ENCODE data around the gene NUCKS1.

The NUCKS1 gene

DNA sequence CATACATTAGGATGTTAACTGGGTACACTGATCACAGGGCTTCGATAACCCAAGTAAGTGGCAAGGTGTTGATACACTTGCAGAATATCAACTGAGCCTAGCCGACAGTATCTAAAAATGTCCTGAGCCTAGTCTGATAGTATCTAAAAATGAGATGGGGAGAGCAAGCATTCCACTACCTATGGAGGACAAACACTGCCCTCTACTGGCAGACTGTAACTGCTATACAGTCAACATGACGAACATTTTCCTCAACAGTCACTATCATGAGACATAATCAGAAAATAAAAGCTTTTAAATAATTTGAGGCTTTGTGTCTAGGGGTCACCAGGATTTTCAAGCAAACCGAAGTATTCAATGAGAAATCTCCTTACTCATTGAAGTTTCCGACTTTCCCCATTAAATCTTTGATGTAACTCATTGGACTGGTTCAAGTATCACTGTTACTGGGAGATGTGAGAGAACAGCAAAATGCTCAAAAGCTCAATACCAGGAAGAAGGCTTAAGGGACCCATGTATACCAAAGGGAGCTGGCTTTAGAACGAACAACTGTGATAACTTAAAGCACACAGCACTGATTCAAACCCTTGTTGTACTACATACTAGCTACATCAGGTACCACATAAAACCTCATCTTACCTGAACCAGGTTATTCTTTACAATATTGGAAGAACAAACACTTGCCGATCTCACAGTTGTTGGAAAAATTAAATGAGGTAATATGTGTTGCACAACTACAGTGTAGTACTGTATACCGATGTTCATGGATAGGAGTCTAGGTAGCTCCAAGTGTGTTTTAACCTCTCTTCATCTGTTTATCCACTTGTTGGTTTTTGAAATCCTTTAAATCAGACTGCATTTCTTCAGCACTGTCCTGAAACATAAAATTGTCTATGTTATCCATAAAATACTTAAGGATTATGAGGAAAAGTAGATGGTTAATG is 38.6 kb downstream of the NUCKS1 start:
- in situ Hi-C loops (cut with HindIII; ENCODE audit: low sequenced_read_pairs), result loop anchor here (5.0 kb wide), 2 partner anchors 49 to 124 kb away; no protein-coding TSS in a partner anchor
- TF ChIP-seq, protein P1, sequence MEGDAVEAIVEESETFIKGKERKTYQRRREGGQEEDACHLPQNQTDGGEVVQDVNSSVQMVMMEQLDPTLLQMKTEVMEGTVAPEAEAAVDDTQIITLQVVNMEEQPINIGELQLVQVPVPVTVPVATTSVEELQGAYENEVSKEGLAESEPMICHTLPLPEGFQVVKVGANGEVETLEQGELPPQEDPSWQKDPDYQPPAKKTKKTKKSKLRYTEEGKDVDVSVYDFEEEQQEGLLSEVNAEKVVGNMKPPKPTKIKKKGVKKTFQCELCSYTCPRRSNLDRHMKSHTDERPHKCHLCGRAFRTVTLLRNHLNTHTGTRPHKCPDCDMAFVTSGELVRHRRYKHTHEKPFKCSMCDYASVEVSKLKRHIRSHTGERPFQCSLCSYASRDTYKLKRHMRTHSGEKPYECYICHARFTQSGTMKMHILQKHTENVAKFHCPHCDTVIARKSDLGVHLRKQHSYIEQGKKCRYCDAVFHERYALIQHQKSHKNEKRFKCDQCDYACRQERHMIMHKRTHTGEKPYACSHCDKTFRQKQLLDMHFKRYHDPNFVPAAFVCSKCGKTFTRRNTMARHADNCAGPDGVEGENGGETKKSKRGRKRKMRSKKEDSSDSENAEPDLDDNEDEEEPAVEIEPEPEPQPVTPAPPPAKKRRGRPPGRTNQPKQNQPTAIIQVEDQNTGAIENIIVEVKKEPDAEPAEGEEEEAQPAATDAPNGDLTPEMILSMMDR (IDR thresholded peaks at IDR 0.05; ENCODE audit: low read depth, low read length, missing control alignments), result peak; percentile 92
- peak; percentile 81 for DNase-seq (ENCODE audit: low read depth)
- H3K4me3 ChIP-seq (ENCODE audit: low read depth, low read length), result no peak overlapping the region

DNA sequence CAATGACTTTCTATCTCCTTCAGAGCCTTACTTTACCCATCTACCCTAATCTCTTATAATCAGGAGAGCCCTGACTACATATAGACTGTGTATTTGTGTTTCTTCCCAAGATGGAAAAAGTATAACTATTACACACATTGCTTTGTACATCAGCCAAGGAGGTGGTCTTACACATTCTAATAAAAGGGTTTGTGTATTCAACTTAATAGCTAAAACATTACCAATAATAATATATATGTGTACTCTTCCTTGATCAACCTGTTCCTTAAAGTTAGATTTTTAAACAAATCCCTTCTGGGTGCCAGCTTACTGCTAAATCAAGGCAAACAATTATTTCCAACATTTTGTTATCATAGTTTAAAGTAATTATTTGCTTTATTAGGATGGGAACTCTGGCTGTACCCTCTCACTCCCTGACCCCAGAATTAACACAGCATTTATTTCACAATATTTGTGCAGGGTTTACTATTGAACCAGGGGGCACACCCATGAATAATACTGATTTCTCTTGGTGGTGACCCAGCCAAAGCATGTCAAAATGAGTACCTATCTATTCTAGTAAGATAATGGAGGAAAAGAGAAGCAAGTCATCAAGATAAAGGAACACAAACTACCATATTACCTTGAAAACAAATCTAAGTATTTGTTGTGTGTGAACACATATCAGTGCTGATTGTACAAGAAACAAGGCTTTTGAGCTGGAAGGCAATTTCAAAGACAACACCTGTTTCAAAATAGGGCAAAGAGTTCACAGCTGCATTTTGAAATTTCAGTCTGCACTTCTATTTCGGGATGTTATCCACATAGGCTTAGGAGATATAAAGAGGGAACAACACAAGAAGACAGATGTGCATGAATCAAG is 39.5 kb downstream of the NUCKS1 start:
- in situ Hi-C loops (cut with HindIII; ENCODE audit: low sequenced_read_pairs), result loop anchor here (5.0 kb wide), 2 partner anchors 48 to 123 kb away; no protein-coding TSS in a partner anchor
- TF ChIP-seq, protein P1 (IDR thresholded peaks at IDR 0.05; ENCODE audit: low read depth, low read length, missing control alignments), result no peak
- DNase-seq (ENCODE audit: low read depth), result no peak
- no peak overlapping the region for H3K4me3 ChIP-seq (ENCODE audit: low read depth, low read length)

DNA sequence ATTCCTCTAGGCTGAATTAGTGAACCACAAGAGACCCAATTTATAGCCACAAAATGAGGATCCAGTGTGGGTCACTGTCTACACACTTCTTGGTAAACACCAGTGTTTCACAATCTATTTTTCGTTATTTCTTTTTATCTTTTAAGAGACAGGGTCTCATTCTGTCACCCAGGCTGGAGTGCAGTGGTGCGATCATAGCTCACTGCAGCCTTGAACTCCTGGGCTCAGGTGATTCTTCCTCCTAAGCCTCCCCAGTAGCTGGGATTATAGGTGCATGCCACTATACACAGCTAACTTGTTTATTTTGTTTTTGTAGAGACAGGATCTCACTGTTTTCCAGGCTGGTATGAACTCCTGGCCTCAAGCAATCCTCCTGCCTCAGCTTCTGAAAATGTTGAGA is 40.3 kb downstream of the NUCKS1 start:
- in situ Hi-C loops (cut with HindIII; ENCODE audit: low sequenced_read_pairs), result loop anchor here (5.0 kb wide), 2 partner anchors 47 to 122 kb away; no protein-coding TSS in a partner anchor
- no peak for DNase-seq (ENCODE audit: low read depth)
- TF ChIP-seq, protein P1 (IDR thresholded peaks at IDR 0.05; ENCODE audit: low read depth, low read length, missing control alignments), result no peak
- no peak overlapping the region for H3K4me3 ChIP-seq (ENCODE audit: low read depth, low read length)

DNA sequence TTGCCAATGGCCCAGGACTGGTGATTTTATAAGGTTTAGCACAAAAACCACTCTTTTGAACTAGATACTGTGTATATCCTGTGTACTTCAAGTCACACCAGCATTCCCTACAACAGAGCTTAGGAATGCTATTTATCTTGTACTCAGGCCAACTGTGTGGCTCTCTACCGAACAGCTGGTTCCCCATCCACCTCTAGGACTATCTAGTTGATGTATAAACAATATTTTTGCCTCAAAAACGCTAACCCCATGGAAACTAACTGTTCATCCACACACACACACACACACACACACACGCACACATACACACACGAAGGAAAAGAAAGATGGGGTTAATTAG is 41.0 kb downstream of the NUCKS1 start:
- in situ Hi-C loops (cut with HindIII; ENCODE audit: low sequenced_read_pairs), result no loop called here
- DNase-seq (ENCODE audit: low read depth), result peak; percentile 52
- TF ChIP-seq, protein P1 (IDR thresholded peaks at IDR 0.05; ENCODE audit: low read depth, low read length, missing control alignments), result no peak
- H3K4me3 ChIP-seq (ENCODE audit: low read depth, low read length), result no peak overlapping the region

DNA sequence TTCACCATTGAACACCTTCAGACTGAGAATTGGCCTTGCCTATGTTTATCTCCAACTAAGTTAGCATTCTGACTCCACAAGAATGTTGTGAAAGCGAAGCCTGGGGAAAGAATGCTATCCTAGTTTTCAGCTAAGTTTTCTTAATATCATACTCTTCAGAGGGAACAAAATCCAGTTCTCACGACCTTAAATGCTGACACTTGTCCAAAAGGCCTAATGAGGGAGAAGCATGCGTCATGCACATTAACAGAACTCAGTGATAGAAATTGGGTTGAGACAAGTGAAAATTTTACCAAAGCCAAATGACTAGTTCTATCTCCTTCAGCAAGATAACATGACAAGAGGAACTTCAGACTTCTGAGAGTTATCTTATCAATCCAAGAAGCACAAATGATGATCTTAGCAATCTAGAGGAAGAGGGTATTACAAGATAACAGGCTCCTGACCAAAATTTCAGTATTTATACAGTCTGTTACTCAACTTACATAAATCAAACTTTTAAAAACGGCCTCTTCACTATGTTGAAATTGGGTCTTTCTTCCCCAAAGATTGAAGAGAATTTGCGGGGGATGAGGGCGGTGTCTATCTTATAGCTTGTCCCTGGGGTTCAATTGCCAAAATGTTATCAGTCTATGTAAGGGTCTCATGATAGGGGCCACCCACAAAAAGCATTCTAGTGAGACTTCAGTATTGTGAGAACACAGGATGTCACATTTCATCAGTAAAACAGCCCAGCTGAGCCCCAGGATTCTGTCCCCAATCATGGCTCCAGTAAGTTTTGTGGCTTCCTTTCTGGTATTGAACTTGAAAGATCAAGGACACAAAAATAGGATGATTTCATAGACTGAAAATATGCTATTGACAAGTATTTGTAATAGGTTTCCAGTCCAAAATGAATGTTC is 43.1 kb downstream of the NUCKS1 start:
- H3K4me3 ChIP-seq (ENCODE audit: low read depth, low read length), result no peak overlapping the region
- in situ Hi-C loops (cut with HindIII; ENCODE audit: low sequenced_read_pairs), result no loop called here
- TF ChIP-seq, protein P1 (IDR thresholded peaks at IDR 0.05; ENCODE audit: low read depth, low read length, missing control alignments), result no peak
- no peak for DNase-seq (ENCODE audit: low read depth)

Data from astrocyte of the cerebellum (primary cell).